ENCODE measurements around the gene PPIP5K2.
"Not testable (repeated sequence)": the region's sequence is repeated elsewhere in the genome, so short reads cannot be mapped to it uniquely, and the experiment has no call there.

DNA sequence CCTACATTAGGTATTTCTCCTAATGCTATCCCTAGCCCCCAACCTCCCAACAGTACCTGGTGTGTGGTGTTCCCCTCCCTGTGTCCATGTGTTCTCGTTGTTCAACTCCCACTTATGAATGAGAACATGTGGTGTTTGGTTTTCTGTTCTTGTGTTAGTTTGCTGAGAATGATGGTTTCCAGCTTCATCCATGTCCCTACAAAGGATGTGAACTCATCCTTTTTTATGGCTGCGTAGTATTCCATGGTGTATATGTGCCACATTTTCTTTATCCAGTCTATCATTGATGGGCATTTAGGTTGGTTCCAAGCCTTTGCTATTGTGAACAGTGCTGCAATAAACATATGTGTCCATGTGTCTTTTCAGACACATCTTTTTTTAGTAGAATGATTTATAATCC is 99.0 kb downstream of the PPIP5K2 start:
- TF ChIP-seq, protein P1, sequence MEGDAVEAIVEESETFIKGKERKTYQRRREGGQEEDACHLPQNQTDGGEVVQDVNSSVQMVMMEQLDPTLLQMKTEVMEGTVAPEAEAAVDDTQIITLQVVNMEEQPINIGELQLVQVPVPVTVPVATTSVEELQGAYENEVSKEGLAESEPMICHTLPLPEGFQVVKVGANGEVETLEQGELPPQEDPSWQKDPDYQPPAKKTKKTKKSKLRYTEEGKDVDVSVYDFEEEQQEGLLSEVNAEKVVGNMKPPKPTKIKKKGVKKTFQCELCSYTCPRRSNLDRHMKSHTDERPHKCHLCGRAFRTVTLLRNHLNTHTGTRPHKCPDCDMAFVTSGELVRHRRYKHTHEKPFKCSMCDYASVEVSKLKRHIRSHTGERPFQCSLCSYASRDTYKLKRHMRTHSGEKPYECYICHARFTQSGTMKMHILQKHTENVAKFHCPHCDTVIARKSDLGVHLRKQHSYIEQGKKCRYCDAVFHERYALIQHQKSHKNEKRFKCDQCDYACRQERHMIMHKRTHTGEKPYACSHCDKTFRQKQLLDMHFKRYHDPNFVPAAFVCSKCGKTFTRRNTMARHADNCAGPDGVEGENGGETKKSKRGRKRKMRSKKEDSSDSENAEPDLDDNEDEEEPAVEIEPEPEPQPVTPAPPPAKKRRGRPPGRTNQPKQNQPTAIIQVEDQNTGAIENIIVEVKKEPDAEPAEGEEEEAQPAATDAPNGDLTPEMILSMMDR (IDR thresholded peaks at IDR 0.05; ENCODE audit: low read depth, low read length) = not testable (repeated sequence)
- TF ChIP-seq POLR2A (IDR thresholded peaks at IDR 0.05; ENCODE audit: extremely low read depth, insufficient read length); MYC (IDR thresholded peaks at IDR 0.05; ENCODE audit: low read depth, low read length): not testable (repeated sequence)
- TF ChIP-seq, protein P2, sequence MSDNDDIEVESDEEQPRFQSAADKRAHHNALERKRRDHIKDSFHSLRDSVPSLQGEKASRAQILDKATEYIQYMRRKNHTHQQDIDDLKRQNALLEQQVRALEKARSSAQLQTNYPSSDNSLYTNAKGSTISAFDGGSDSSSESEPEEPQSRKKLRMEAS (IDR thresholded peaks at IDR 0.05; ENCODE audit: low read depth, low read length) = not testable (repeated sequence)
